NCI-H345 treated with DMSO at 0.1 percent for 48 hours (cell line): Measurements from ENCODE around the gene LINS1.
"Not testable (repeated sequence)": the region's sequence is repeated elsewhere in the genome, so short reads cannot be mapped to it uniquely, and the experiment has no call there.

Experiments used
- DNase-seq: peaks from one replicate; lab custom pipeline; 2025; ENCODE audit not compliant: unreplicated experiment; lab: John Stamatoyannopoulos, UW

LINS1 gene

DNA sequence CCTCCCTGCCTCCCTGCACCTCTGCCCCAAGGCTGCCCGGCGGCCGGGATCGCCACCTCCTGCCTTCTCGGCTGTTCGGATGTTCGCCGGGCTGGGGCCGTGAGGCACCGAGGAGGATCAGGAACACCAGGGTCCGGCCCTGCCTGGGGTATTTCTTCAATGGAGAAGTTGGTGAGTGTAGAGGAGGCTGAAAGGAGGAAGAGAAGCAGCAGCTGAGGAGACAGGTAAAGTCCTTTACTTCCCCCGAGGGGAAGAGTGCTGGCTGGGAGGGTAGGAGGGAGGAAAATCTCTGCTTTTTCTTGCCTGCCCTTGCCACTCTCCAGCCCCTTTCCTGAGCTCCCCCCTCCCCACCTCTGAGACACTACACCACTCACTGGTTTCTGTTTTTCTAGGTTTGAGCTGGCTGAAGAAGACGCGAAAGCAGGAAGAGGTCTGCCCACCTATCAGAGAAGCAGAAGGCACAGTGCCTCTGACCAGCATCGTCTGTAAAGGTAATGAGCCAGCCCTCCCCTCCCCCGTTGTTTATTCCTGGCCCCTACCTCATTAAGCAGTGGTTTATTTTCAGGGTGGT is 924 bp upstream of the LINS1 start:
- no peak for DNase-seq

DNA sequence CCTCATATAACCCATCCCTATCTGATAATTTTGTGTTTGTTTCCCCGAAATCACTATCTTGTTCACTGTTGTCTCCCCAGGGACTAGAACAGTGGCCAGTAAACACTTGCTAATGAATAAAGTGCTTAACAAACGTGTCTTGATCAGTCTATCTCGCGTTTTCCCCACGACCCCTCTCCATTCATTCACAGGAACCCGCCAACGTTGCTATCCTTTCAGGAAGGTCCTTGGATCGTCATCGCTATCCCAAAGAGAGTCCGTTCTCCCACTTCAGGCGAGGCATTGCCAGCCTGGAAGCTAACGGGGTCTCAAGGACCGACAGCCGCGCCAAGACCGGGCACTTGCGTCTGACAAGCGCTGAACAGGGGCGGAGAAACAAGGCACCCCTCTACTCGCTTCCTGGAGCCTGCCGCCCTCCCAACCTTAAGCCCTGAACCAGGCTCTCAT is 344 bp downstream of the LINS1 start:
- no peak for DNase-seq

DNA sequence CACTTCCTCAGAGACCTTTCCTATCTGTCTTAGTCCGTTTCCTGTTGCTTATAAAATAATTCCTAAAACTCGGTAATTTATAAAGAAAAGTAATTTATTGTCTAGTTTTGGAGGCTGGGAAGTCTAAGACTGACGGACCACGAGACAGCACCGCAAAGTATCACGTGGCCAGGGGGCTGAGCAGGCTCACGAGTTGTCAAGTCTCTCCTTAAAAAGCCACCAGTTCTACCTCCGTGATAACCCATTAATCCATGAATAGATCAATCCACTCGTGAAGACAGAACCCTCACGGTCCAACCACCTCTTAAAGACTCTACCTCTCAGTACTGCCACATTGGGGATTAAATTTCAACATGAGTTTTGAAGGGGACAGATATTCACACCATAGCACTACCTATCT is 821 bp downstream of the LINS1 start:
- no peak for DNase-seq

DNA sequence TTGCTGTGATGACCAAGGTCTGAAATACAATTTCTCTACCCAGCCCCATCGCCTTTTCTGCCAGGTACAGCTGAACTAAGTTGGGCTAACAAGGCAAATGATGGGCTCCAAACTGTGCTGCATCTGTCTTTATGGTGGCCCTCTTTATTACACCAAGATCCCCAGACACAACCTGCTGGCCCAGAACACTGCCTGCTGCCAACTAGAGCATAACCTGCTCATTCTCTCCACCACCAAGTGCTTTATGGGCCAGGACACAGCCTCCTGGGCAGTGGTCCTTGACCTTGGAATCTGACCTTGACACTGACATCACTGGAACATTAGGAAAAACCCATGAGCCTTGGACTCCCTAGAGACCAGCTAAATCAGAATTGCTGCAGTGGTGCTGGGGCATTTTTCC is 3.3 kb downstream of the LINS1 start:
- no peak for DNase-seq

DNA sequence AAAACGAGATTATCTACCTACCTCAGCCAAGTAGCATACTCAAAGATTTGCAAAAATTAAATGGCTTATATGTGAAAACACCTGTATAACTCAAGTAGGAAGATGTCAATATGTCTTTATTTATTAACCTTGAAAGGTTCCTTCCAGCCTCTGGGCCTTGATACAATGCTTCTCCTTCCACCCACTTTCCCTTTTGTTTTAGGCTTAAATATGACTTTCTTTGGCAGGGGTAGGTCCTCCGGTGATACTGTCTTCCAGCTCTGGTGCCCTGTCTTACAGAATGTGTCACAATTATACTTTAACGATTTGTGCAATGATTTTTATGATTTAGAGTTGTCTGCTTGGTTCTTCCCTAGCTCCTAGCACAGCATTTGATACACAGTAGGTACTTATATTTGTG is 4.1 kb downstream of the LINS1 start:
- DNase-seq: no peak

DNA sequence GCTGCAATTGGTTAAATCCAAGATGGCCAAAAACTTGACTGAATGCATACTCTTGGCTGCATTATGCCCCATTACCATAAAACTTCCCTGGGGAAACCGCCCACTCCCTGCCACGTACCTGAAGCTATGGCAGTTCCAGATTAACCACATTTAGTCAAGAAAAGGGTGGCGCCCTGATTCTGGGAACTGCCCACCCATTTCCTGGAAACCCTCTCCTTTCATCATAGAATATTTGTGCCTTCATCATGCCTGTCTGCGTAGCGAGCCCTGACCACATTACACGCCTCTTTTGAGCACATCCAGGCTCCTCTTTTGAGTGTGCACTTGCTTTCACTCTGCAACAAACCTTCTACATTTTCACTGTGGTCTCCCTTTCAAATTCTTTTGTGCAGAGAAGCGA is 5.2 kb downstream of the LINS1 start:
- DNase-seq: no peak

DNA sequence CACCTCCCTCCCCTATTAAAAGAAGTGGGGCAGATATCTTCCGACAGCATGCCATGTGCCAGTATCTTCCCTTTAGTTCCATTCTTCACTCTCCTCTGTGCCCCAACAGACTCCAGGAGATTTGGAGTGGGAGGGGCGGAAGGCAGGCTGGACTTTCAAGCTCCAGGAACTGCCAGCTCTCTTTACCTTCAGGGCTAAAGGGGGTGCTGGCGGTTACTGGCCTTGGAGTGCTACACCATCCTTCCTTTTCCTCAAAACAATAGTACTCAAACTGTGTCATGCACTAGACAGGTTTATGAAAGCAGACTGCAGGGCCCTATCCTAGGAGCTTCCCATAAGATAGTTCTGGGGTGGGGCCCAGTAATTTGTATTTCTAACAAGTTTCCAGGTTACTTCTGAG is 6.0 kb downstream of the LINS1 start:
- no peak for DNase-seq

DNA sequence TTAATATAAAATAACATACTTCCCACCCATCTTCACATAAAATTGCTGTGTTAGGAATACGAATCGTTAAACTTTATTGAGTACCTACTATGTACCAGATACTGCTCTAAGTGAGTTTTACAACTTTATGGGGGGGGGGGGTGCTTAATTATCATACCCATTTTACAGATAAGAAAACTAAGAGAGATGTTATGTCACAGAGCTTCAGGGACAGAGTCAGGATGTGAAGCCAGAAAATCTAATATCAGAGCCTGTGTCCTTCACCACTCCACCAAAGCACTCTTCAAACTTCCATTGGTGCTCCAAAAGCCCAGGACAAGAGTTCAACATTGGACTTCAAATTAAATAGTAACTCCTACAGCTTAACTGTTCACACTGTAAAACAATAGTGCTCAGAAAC is 8.6 kb downstream of the LINS1 start:
- DNase-seq: no peak

DNA sequence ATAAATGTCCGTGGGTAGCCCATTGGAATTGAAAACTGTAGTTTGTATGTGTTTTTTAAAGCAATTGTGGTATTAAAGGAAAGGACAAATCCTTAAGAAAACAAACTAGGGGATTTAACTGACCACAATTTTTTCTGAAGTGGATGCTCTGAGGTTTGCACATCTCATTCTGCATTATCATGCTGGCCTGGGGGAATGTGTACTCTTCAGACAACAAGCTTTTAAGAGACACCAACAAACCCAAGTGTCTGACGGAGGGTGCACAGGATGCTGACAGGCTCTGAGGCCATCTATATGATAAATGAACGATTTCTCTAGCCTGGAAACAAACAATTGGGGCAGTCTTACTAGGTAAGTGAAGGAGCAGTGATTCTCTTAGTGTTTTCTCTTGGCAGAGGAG is 9.1 kb downstream of the LINS1 start:
- no peak for DNase-seq

DNA sequence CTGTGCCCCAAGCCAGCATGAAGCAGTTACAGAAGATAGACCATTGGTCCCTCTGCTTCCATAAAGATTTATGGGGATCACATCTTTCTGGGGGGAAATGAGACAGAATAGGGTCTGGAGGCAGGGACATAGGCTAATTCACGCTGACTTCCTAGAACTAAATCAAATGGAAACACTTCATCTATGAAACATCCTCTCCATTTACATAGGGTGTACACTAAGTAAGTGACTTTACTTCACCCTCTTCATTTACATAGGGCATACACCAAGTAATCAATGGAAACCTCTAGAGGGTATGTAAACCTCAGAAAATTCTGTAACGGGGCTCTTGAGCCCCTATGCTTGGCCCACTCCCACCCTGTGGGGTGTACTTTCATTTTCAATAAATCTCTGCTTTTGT is 10.1 kb downstream of the LINS1 start:
- no peak for DNase-seq

DNA sequence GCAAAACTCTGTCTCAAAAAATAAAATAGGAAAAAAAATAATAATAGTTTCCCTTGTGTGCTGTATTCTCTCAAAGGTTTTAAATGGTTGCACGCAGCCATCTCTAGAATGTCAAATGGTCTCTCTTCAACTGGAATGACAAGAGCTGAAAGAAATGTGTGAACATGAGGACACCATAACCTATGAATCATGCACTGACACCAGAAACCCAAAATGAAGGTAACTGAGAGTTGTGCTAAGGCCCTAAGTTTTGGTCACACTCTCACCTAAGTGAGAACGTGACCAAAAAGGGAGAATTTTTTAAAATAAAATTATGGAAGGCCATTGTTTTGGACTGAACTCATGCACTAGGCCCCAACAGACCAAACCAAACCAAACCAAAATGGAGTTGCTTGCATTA is 10.8 kb downstream of the LINS1 start:
- not testable (repeated sequence) for DNase-seq

DNA sequence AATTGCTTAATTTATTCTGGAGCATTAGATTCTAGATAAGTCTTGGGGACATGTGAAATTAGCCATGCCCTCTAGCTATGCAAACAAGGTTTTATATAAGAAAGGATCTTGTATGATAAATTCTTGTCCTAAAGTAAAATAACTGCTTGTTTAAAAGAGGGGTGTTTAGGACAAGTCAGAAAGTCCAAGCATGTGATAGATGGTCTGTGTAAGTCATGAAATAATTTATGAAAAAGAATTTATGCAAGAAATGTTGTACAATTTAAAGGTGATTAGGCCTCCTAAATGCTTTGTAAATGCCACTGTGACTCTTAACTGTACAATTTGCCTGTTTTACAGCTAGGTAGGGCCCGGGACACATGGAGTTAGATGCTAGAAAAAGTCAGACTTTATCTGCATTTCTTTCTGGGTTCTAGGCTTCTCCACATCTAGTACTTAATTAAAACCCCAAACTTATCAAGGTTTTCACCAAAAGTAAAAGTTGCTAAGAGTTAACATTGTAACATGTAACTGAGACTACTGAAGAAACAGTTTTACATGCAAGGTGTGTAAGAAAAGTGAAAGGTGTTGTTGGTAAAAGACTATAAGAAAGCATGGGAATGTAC is 13.2 kb downstream of the LINS1 start:
- DNase-seq: no peak

DNA sequence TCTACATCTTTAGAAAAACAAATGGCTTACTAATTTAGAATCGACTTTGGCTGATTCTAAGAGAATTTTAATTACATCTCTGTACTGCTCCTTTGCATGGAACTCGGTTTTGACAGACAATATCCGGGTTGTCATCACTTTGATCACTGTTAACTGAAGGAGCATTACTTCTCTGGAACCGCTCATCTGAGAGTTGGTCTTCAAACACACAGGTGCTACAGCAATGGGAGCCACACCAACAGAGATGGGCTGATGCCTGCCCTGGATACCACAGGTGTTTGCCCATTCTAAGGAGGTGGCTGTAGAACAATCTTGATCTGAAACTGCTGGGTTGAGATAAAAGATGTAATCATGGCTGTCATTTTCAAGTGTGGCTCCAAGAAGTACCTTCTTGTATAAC is 21.6 kb downstream of the LINS1 start:
- no peak for DNase-seq

DNA sequence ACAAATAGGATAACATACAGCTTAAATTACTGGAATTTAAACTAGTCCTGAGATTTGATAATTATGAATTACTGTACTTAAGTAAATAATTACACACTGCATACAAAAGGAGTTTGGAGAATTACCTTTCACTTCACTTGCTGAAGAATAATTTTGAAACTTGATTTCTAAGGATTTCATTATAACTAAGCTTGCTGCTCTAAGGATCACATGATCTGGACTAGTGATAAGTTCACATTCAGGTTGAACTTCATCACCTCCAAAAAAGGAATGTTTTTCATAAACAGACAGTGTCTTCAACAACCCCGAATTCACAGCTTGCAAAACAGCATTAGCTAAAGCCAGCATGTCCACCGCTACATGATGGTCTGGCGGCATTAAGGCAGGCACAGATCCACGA is 28.5 kb downstream of the LINS1 start:
- no peak for DNase-seq

DNA sequence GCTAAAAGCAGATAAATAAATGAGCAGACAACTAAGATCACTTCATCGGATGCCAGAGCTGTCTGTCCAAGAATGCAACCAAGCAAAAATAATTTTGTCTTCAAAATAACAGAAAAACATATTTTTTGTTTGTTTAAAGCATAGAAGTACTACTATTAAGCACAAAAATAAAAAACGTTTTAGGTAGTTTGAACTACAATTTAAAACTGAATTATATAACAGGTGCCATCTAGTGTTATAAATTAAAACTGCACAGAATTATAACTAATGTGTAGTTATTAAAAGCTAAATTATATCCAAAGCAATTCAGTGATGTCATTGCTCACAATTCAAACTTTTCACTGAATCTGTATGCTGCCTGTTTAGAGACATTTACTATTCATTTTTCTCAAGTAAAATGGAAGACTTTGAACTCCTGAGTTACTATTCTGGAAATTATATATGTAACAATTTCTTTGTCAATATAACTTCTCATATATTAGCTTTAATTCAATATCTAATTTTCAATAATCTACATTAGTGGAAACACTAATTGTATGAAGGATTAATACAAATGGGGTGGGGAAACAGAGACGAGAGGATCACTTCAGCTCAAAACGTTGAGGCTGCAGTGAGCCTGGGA is 29.5 kb downstream of the LINS1 start:
- no peak for DNase-seq

DNA sequence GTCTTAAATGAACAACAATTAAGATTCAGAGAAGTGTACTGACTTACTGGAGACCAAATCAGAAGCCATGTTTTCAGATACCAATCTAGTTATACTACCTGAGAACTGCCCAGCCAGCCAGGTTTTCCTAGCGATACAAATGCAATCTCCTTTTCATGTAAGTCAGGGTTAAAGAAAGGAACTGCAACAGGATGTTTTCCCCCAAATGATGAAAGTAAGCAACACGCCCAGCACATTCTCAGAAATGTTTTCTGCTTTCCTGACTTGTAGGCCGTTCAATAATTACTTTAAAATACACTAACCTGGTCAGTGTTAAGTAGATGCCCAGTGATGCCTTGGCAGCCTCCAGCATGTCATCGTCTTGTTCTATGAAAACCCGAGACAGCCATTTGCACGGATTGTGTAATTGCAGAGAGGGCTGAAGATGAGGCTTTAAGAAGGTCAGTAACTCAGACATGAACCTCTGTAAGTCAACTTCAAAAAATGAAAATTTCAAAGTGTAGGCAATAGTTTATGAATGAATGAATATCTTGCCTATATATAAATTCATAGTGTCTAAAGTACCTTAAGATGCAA is 30.3 kb downstream of the LINS1 start:
- DNase-seq: no peak

DNA sequence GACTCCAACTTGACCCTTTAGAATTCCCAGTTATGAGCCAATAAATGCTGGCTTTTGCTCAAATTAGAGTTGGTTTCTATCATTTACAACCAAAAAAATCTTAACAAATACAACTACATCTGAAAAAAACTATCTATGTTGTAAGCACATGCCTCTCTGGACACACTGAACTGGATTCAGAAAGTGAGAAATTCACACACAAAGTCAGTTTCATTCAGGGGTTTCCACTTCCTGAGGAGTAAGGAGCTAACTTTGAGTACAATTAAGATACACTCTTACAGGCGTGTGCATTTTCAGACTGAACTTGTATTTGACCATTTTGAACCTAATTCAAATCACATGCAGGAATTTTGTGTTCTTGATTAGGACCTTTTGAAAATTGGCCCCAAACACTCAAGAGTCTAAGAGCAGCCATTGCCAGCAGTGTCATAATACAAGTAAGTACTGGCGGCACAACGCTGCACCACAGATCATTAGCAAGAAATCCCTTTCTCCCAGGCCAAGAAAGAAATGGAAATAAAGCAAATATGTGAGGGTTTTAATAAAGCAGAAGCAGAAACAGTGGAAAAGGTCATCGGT is 31.2 kb downstream of the LINS1 start:
- DNase-seq: no peak

DNA sequence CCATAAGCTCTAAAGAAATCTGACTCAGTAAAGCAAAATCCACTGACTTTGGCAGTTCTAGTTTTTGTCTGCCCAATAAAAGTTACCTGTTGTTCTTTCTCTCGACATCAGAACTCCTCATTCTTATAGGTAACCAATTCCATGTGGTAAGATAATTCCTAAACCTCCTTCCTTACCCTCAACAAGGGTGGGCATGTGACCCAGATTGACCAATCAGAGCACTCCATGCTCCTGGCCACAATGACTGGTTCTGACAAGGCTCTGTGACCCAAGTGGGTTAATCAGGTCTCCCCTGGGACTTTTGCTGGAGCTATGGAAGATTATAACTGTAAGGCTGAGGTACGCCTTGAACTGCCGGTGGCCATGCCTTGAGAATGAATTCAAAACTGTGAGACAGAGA is 31.7 kb downstream of the LINS1 start:
- no peak for DNase-seq

DNA sequence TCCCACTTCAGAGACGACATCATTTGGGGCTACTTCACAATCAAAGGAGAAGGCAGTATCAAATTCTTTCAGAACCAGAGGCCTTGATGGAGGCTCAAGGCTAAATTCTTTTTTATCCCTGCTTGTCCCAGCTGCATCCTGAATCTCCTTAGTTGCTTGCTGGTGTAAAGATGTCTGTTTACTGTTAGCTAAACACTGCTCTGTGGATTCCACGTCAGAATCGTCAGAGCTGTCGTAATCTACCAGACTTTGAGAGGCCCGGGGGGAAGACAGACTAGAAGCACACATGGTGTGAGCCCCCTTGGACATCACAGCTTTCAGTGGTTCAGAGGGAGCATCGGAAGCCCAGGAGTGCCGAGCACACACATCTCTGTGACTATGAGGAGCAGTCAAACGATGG is 32.6 kb downstream of the LINS1 start:
- DNase-seq: no peak

DNA sequence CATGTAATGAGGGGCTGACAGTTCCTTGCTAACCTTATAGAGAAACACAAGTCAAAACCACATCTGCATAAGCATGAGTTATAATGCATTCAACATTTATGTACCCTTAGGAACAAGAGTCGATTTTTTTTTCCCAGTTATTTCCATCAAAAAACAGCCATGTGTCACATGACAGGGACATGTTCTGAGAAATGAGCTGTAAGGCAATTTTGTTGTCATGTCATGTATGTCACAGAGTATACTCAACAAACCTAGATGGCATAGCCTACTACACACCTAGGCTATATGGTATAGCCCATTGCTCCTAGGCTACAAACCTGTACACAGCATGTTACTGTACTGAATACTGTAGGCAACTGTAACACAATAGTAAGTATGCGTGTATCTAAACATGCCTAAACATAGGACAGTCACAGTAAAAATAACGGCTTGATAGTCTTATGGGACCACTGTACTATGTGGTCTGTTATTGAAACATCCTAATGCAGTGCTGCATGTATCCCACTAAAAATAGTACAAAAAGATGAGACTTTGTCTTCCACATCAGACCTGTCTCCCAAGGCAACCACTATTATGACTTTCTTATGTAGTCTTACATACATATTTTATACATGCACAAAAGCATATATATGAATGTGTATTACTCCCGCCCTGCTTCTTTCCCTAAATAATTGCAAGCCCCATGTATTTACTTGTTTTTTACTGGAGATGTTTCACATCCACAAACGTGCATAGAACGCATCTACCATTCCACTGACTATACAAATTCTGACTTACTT is 34.9 kb downstream of the LINS1 start:
- no peak for DNase-seq

DNA sequence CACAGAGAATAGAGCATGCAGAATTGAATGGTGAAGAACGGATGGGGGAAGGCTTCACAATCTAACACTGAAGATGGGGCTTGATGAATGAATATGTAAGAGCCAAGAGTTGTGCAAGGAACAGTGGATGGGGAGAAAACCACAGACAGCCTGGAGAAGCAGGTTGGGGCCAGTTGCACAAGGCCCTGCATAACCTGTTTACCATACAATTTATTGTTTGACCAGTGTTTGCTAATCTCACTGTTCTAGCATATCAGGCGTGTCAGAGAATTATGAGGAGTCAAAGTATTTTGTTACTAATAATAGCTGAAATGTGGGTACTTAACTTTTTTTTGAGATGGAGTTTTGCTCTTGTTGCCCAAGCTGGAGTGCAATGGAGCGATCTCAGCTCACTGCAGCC is 36.4 kb downstream of the LINS1 start:
- no peak for DNase-seq
